Measurements from ENCODE around the gene ST6GALNAC4.

ST6GALNAC4 gene

DNA sequence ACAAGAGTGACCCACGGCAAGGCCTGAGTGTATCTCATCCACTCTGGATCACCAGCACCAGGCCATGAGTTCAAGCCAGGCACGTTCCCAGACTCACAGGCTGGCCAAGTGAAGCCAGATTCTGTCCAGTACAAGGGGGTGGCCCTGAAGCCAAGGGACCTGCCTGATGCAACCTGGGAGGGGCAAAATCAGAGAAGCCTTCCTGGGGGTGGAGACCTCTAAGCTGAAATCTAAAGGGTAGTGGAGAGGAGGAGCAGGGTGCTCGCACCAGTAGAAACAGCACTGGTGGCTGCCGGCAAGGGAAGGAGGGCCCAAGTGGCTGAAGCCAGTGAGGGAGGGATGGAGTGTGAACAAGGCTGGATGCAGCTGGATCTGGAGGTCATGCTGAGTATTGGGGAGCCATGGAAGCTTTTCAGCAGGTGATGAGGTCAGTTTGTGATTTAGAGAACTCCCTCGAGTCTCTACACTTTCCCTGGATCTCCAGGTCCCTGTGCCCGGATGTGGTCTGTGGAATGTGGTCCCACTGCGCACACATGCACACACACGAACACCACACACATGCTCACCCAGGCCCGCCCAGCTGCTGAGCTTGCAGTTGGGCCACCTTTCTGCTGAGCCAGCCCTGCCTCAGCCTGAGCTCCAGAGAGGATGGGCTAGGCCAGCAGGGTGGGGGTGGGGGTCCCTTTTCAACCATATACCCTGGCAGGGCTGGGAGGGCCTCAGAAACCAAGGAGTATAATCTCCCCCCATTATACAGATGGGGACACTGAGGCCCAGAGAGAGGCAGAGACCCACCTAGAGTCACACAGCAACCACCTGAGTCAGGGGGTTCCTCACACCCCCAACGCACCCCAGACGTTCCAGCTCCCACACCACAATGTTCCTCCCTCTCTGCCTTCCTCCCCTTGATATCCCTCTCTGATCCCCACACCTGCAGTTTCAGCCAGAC, 12.1 kb upstream of the ST6GALNAC4 start:
- DNase-seq, result no peak

DNA sequence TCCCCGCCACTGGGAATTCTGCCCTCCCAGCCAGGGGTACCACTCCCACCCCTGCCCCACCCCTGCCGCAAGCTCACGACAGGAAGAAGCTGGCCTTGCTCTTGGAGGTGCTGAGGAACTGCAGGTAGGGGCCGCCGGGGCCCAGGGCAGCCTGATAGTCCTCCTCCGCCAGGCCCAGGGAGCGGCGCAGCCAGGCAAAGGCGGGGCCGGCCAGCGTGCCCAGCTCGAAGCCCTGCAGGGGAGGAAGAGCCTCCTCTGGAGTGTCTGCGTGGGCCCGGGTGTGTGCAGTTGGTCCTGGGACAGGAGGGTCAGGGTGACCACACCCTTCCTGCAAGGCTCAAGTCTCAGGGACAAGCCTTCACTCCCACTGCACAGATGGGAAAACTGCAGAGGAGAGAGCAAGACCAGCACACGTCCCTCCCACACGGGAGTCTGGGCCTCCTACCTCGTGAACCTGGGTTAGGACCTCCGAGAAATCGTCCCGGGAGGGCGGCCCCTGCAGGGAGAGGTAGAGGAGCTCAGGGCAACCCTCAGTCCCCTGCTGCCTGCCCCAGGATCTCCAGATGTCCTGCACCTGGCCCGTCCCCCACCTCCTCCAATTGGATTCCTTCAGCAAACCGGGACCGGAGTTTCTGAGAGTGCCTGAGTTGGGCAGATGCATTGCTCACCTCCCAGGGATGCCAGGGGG, 11.3 kb upstream of the ST6GALNAC4 start:
- no peak for DNase-seq

DNA sequence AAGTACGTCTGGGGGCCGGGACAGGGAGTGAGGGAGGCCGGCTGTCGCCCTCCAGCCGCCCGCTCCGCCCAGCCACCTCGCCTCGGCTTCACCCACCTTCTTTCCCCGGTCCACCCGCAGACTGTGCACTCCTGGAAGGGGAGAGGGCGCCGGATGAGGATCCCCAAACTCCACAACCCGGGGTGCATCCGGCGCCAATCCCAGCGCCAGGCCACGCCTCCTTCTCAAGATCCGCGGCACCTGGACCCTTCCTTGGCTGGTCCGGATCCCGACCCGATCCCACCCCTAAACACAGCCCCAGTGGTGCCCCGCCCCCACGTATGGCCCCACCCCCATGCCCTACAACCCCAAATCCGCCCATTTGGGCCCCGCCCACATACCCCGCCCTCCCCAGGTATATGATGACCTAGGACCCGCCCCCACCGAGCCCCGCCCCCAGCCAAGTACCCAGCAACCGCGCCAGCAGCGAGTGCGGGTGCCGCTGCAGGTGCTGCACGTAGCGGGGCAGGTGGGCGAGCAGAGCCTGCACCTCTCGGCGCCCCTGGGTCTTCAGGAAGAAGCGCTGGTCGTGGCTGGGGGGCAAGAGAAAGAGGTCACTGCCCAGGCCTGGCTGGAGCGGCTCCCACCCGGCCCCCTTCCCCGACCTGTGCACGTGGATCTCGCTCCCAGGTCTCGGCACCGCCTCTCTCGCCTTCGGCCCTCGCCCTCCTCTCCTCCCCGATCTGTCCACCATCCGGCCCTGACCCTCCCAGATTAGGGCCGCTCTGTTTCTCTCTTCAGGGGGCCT, 10.6 kb upstream of the ST6GALNAC4 start:
- peak; percentile 76 to 80 for DNase-seq

DNA sequence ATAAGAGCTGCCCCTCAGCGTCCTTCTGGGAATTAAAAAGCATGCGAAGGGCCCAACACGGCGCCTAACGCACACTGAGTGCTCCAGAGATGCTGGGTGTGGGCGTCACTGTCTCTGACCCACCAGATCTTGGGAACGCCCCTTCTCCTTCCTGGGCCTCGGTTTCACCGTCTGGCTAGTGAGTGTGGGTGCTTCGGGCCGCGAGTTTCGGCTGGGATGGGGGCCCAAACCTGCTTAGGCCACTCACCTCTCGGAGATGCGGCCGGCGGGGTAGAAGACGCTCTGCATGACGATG, 10.0 kb upstream of the ST6GALNAC4 start:
- DNase-seq, result no peak

DNA sequence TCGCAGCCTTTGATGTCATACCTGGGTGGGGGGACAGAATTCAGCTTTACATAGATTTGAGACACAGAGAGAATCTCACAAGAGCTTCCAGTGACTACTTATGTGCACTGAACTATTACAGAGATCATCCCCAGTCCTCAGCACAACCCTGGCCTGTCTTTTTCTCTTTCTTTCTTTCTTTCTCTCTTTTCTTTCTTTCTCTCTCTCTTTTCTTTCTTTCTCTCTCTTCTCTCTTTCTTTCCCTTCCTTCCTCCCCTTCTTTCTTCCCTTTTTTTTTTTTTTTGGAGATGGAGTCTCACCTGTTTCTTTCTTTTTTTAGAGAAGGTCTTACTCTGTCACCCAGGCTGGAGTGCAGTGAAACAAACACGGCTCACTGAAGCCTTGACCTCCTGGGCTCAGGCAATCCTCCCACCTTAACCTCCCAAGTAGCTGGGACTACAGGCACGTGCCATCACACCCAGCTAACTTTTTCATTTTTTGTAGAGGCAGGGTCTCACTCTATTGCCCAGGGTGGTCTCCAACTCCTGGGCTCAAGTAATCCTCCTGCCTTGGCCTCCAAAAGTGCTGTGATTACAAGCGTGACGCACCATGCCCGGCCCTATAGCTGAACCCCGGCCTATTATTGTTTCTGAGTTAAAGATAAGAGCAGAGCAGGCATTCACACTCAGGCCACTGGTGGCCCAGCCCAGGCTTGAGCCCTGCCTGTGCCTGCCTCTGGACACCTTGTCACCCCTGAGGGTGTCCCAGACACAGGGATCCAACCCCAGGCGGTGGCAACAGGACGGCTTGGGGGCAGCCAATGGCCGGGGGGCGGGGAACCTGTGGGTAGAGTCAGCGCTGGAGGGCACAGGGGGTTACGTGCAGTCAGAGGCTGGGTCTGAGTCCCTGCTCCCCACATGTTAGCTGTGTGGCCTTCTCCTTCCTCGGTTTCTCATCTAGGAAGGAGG, 9.4 kb upstream of the ST6GALNAC4 start:
- DNase-seq, result no peak

DNA sequence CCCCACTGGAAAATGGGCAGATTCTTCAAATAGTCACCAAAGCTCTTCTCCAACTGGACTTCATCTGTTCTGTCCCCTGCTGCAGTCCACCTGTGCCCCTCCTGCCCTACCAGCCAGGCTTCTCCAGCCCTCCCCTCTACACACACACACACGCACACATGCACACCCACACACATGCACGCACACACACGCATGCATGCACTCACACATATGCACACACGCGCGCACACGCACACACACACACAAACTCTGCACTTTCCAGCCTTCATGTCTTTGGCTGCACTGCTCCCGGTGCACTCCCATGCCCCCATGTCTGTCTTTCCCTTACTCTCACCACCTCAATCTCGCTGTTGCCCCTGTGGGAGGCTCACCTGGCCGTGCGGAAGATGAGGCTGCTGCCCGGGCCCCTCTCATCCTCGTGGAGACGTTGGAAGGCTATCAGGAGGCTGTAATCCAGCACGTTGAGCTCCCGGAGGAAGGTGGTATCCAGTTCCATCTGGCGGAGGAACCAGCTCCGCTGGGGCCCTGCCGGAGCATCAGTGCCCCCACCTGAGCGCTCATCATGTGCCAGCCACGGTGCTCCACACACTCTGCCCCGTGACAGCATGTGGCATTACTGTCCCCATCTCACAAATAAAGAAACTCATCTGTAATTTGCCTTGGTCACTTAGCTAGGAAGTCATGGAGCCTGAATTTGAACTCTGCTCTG, 8.0 kb upstream of the ST6GALNAC4 start:
- no peak for DNase-seq

DNA sequence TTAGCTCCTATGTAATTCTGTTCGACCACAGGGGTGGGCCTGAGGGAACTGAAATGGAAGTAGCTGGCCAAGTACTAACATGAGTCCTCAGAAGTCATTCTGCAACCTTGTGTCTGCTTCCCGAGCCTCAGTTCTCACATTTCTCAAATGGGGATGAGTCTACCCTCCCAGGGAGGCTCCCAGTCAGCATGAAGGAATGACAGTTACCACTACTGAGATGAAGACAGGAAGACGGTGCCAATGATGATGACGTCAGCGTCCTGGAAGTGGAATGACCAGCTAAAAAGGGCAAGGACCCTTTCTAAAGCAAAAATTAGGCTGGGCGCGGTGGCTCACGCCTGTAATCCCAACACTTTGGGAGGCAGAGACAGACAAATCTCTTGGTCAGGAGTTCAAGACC, 6.9 kb upstream of the ST6GALNAC4 start:
- no peak for DNase-seq

DNA sequence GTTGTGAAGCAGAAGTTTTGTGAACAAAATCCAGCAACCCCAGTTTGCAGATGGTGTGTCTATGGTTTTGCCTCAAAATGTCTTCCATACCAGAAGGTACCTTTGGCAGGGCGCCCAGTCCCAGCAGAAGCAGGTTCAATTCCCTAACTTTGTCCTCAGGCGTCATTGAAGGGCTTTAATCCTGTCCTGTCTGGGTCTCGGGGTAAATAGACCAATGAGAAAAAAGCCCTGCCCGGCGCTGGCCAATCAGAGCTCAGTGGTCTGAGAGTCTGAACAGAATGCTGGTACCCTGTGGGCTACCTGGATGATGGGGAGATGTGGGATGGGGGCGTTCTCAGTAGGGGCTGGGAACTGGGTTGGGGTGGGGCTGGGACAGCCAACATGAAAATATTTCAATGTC, 6.2 kb upstream of the ST6GALNAC4 start:
- no peak for DNase-seq

DNA sequence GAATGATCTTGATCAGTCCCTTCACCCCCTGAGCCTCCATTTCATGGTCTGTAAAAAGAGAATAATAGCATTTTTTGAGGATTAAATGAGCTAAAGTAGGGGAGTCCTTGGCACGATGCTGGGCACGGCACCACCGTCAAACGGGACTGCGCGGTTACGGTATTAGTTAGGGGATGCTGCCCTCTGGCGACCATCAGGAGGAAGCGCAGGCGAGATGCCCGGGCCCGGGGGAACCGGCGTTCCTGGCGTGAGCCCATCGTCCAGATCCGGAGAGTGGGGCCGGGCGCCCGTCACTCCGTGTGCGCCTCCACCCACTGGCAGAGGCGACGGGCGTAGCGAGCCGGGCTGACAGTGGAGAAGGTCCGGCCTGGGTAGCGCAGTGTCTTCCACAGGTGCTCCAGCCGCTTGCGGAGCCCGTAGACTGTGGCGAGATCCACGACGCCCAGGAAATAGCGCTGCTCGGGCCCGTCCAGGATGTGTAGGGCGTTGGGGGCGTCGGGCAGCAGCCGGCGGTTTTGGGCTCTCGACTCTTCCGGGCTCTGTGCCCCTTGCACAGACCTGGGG, 4.8 kb upstream of the ST6GALNAC4 start:
- peak; percentile 75 to 78 for DNase-seq

DNA sequence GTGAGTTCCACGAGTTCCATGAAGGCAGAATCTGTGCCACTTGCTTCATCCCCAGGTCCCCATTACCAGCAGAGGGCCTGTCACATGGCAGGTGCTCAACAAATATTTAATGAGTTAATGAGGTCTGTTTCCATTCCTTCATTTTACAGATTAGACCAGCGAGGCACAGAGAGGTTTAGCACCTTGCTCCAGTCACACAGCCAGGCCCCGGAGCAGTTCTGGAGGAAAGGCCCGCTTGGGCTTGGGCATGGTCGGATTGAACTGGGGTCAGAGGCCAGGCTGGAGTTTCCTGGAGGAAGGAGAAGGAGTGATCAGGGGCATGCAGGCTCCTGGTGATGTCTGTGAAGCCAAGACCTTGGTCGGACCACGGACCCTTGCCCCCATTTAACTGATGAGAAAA, 4.0 kb upstream of the ST6GALNAC4 start:
- no peak for DNase-seq

DNA sequence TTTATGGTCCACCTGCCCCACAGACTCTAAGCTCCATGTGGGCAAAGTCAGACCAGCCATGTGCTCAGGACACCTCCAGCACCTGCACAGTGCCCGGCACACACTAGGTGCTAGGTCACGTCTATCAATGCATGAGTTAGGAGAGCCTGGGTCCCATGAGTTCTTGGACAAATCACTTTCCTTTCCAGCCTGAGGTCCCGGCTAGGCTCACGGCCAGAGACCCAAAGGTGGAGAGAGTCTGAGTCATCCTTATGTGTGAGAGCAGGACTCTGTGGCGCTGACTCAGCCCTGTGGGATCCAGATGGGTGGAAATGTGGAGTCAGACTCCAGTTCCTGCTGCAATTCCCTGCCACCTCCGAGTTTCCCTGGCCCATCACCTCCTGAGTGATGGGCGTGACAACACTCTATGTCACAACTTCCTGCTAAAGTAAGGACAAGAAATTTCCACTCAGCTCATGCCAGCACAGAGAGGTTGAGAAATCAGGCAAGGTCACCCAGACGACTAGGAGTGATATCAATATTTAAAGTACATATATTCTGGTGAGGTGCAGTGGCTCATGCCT, 2.5 kb upstream of the ST6GALNAC4 start:
- DNase-seq, result no peak

DNA sequence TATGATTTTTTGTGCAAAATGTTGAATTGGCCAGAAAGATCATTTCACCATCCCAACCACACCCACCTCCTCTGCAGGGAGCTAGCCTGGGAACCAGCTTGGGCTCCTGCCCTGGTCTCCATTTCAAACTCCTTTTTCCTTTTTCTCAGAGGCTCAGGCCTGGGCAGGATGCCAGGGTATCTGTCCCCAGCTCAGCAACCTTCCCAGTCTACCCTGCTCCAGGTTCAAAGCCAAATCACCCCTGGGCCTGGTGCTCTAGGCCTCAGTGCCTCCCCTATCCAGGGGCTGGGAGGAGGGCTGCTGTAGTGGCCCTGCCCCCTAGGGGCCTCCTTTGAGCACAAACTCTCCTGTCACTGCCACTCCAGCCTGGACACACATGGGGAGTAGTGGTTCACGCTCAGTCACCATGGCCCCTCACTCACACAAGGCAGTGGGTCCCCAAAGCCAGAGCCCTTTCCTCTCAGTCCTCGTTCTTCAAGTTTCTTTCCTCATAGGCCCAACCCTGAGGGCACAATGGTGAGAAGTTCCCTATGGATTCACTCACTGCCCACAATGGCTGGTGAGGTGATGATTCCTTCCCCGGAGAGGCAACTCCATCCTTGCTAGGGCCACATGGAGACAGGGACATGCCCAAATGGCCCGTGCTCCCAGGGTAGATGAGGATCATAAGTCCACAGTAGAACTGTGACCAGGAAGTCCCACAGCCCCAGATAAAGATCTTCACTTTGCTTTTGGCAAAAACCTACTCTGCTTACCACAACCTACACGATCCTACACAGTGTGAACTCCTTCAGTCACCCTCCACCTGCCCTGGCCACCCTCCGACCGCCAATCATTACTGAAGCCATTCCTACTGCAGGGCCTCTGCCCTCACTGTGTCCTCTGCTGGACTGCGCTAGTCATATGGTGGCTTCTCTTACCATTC, 1.6 kb upstream of the ST6GALNAC4 start:
- no peak for DNase-seq

DNA sequence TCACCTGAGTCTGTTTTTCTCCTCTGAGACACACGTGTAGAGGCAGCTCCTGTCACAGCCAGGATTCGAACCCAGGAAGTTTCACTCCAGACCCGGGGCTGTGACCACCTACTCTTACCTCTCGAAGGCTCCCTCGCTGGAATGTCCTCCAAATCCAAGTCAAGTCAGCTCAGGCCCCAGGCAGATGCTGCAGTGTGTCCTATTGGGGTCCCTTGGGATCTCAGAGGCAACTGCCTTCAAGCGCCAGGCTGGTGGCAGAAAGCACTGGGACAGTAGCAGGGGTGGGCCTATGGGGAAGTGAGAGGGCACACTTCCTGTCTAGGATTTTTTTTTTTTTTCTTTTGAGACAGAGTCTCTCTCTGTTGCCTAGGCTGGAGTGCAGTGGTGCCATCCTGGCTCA, 762 bp upstream of the ST6GALNAC4 start:
- DNase-seq, result no peak

DNA sequence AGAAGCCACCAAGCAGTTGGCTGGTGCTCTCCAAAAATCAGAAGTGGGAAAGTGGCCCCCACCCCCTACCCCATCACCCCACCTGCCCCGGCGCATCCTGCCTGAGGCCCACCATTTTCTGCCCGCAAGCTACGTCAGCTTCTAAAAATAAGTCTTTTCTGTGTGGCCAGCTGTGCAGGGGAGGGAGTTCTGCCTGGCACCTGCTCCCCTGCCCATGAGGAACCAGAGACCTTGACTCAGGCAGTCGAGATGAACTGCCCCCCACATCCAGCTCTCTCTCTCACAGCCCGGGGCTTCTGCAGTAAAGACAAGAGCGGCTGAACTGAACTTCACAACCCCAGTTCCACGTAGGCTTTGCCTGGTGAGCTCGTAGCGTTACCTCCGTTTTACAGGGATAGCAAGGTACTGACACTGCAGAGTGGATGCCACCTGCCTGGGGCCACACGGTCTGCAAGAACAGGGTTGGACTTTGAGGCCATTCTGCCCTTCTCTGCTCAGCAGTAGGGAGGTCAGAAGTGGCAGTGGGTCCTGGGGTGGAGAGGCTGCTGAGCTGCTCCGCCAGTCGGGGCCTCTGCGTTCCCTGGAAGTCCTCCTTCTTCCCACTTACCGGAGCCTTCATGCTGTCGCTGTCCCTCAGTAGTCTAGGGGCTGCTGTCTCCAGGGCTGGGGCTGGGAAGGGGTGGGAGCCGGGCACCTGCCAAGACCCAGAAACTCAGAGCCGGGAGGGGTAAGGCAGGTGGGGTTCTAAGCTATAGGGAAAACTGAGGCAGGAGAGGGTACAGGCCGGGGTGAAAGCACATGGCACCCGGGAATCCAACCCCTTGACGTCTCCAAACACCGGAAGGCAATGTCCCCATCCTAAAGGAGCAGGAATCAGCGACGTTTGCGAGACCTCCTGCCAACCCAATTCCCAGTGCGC, 781 bp downstream of the ST6GALNAC4 start:
- DNase-seq, result no peak

DNA sequence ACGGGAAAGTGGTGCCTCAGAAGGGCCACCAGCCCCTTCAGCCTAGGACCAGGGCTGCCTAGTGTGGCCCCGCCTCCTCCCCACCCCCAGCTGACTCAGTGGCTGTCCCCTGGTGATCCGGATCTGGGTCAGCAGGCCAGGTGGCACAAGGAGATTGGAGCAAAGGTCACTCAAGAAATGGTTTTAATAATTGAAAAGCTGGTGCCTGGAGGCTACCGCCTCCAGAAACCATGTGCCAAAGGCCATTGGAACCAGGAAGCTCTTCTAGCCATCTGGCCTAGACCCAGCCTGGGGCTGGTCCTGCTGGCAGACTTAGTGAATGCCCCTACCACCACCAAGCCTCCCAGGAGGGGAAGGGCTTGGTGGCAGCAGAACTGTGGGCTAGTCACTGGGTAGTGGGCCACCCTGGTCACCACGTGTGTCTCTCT, 1.5 kb downstream of the ST6GALNAC4 start:
- DNase-seq, result no peak

DNA sequence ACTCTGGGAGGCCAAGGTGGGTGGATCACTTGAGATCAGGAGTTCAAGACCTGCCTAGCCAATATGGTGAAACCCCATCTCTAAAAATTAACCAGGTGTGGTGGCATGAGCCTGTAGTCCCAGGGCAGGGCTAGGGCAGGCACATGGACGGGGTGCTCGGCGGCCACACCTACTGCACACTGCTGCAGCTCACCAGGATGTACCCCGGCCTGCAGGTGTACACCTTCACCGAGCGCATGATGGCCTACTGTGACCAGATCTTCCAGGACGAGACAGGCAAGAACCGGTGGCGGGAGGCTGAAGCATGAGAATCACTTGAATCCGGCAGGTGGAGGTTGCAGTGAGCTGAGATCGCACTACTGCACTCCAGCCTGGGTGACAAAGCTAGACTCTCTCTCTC, 3.2 kb downstream of the ST6GALNAC4 start:
- no peak for DNase-seq

DNA sequence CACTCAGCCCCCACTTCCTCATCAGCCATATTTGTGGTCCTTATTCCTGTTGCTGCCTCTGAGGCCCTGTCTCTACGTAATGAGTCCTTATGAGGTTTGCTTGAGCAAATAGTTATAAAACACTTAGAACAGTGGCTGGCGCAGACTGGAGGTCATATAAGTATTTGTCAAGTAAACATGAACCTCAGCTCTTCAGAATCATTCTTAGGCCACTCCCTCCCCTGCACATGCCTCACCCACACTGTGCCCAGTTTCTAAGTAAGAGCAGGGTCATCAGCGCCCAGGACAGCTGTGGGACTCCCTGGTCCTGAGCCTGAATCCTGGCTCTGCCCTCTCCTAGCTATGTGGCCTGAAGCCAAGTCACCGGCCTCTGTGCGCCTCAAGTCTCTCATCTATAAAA, 4.0 kb downstream of the ST6GALNAC4 start:
- no peak for DNase-seq

DNA sequence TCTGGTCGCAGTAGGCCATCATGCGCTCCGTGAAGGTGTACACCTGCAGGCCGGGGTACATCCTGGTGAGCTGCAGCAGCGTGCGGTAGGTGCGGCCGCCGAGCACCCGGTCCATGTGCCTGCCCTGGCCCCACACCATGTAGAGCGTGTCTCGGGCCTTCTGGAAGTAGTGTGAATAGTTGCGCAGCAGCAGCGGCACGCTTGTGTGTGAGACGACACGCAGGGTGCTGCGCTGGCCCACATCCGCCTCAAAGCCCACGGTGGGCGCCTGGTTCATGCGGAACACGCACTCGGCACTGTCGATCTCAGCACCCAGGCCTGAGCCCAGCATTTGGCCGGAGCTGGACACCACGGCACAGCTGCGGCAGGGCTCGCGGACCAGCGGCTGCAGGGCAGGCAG, 4.5 kb downstream of the ST6GALNAC4 start:
- no peak for DNase-seq

Data from activated CD4-positive, alpha-beta T cell treated with anti-CD3 and anti-CD28 coated beads for 4 hours (primary cell).